Measurements from ENCODE around the gene FRAS1. TPM values are rescaled to one million over a fixed set of nuclear protein-coding genes. Genes with fewer than 3 reads are reported as not detected.

The FRAS1 gene
- total and polyA plus RNA-seq, 2 of the 8 experiments (the other 6 are each of a cell fraction or from before 2014, with no cell fraction given) = 38.5 to 109 TPM

DNA sequence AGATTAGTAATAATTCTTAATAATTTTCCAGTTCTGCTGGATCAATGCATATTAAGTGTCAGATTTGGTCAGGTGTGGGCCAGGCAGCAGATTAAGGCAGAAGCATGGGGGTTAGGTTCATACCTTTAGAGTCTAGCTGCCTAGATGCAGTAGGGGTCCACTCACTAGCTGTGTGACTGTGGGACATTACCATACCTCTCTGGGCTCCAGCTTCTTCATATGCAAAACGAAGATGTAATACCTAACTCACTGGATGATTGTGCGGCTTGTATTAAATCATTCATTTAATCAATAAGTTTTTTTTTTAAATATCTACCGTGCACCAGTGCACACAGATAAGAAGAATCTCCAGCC lies 495.9 kb downstream of the FRAS1 start:
- H3K14ac ChIP-seq (ENCODE audit: insufficient read length) = no peak overlapping the region
- no peak overlapping the region for H2BK20ac ChIP-seq (ENCODE audit: low read length)
- H2AK5ac ChIP-seq (ENCODE audit: low read depth, low read length) = no peak overlapping the region
- no peak for DNase-seq (ENCODE audit: low read depth in 1 of 2, low spot score in 2 of 2)
- WGBS, 2 experiments (ENCODE audit: extremely low coverage in 1 of 2, insufficient coverage in 1 of 2, insufficient read length in 1 of 2, insufficient replicate concordance in 2 of 2, low coverage in 1 of 2, low lambda C conversion rate in 2 of 2, missing lambda C conversion rate in 1 of 2) = 62% methylated on average over 3 of the region's 3 CpGs; no CpG with 5 or more reads in 1 of the 2 experiments
- peaks cover 2 to 7% (median 3%) of the 10 kb centered on the region in 4 experiments; a peak in 5 of 7 replicates for H3K4me1 ChIP-seq (replicated peaks in 1 of 4; ENCODE audit: control insufficient read depth in 3 of 4, insufficient read depth in 4 of 4, low read length in 3 of 4)
- TF ChIP-seq POLR2A (IDR thresholded peaks at IDR 0.05; ENCODE audit: control extremely low read depth in 1 of 2, low read depth in 2 of 2, low read length in 2 of 2) (peak in 1 of 2 experiments; percentile 41; a peak in 1 of 3 replicates), SP1 (IDR thresholded peaks at IDR 0.05; ENCODE audit: low read depth, low read length) (no peak)
- H2BK15ac ChIP-seq (ENCODE audit: low read length) = no peak overlapping the region
- no peak overlapping the region for H2AFZ ChIP-seq (ENCODE audit: low read length)
- peaks cover 0 to 10% (median 4%) of the 10 kb centered on the region in 4 experiments; a peak in 4 of 7 replicates for H3K27me3 ChIP-seq (replicated peaks in 1 of 4; ENCODE audit: control insufficient read depth in 3 of 4, extremely low read depth in 1 of 4, insufficient read depth in 3 of 4, low read length in 3 of 4)
- no peak overlapping the region for H4K91ac ChIP-seq (replicated peaks; ENCODE audit: insufficient read length, low read length)
- H3K27ac ChIP-seq (ENCODE audit: low read depth, low read length) = no peak overlapping the region
- no peak overlapping the region for H2BK5ac ChIP-seq (ENCODE audit: low read depth, low read length)
- peak overlapping the region in 1 of 4 experiments; percentile 27; a peak in 1 of 7 replicates for H3K9ac ChIP-seq (replicated peaks in 1 of 4; ENCODE audit: extremely low read depth in 1 of 4, low read depth in 3 of 4, low read length in 3 of 4)
- H3K23me2 ChIP-seq (ENCODE audit: low read depth, low read length) = no peaks in the 10 kb centered on the region
- H2BK120ac ChIP-seq (replicated peaks; ENCODE audit: low read depth, low read length) = no peak overlapping the region
- no peak overlapping the region for H3K56ac ChIP-seq (replicated peaks; ENCODE audit: insufficient read length, low read depth, low read length)
- no peak overlapping the region for H4K5ac ChIP-seq (ENCODE audit: insufficient read length, low read depth, low read length)
- no peak overlapping the region for H4K8ac ChIP-seq (ENCODE audit: extremely low read depth, insufficient read depth, low read length)
- H3K9me3 ChIP-seq (ENCODE audit: insufficient read depth in 2 of 2, low read depth in 1 of 2, low read length in 1 of 2) = peaks cover 0 to under 1% of the 10 kb centered on the region in 2 experiments; a peak in 1 of 4 replicates
- POLR2A ChIA-PET (ENCODE audit: partially characterized antibody) = interaction anchor here (0.6 to 1.2 kb wide), 2 partner anchors 9 to 339 kb away, joined by 4 read pairs; no protein-coding TSS in a partner anchor
- no peaks in the 10 kb centered on the region for H3K79me2 ChIP-seq (ENCODE audit: control insufficient read depth in 1 of 2, insufficient read depth in 2 of 2, low read length in 2 of 2)
- no peak overlapping the region for H3K4ac ChIP-seq (replicated peaks; ENCODE audit: insufficient read length, low read depth, low read length)
- peak overlapping the region; percentile 68 to 97; a peak in 3 of 4 replicates for H3K4me2 ChIP-seq (ENCODE audit: insufficient read depth in 1 of 2, low read depth in 2 of 2, low read length in 2 of 2)
- peak; percentile 58 for FAIRE-seq
- H3K18ac ChIP-seq (ENCODE audit: extremely low read depth, low read length) = no peak overlapping the region
- CTCF ChIA-PET (ENCODE audit: partially characterized antibody) = no interaction called here
- no peak overlapping the region for H3K23ac ChIP-seq (ENCODE audit: insufficient read length)
- H3K4me3 ChIP-seq (ENCODE audit: extremely low read depth in 1 of 4, insufficient read depth in 2 of 4, low read depth in 3 of 4, low read length in 4 of 4) = peak overlapping the region in 2 of 4 experiments; percentile 45 to 70; a peak in 2 of 8 replicates
- no peaks in the 10 kb centered on the region for H3K36me3 ChIP-seq (ENCODE audit: control insufficient read depth in 2 of 4, insufficient read depth in 4 of 4, low read length in 3 of 4)
- H4K20me1 ChIP-seq (replicated peaks in 1 of 2; ENCODE audit: control insufficient read depth in 1 of 2, insufficient read depth in 2 of 2, low read length in 2 of 2) = no peaks in the 10 kb centered on the region
- H2BK12ac ChIP-seq (ENCODE audit: low read depth, low read length) = peak overlapping the region; percentile 64; the same call in 1 of the 2 replicates
- H3K79me1 ChIP-seq (ENCODE audit: low read depth, low read length) = no peaks in the 10 kb centered on the region

Measured in H1 (cell line).